ENCODE data around the gene APBA1. TPM values are rescaled to one million over a fixed set of nuclear protein-coding genes. Genes with fewer than 3 reads are reported as not detected.

Gene APBA1
- polyA plus RNA-seq, 3 donors, result 1.6 TPM; not detected in 2

- Histone ChIP-seq H2AFZ (ENCODE audit: insufficient read depth, low read depth, low read length, poor library complexity, severe bottlenecking) (no peak overlapping the region), H3K9me3 (replicated peaks in 1 of 2; ENCODE audit: control insufficient read depth in 1 of 2, insufficient read depth in 1 of 2, low read length in 2 of 2) (no peaks in the 10 kb centered on the region), H3K79me2 (ENCODE audit: insufficient read depth, low read length) (no peaks in the 10 kb centered on the region), H3K4me3 (replicated peaks in 1 of 3; ENCODE audit: low read depth in 2 of 3, low read length in 3 of 3) (no peak overlapping the region), H3K36me3 (replicated peaks in 1 of 2; ENCODE audit: control insufficient read depth in 1 of 2, insufficient read depth in 2 of 2, low read length in 2 of 2) (no peaks in the 10 kb centered on the region), H3K4me2 (replicated peaks; ENCODE audit: extremely low read depth, low read length, poor library complexity, severe bottlenecking) (no peak overlapping the region), H3K27ac (ENCODE audit: low read depth in 1 of 2, low read length in 2 of 2) (no peak overlapping the region), H4K20me1 (ENCODE audit: insufficient read depth, low read length) (no peaks in the 10 kb centered on the region), H3K27me3 (ENCODE audit: control insufficient read depth in 2 of 2, insufficient read depth in 2 of 2, low read length in 2 of 2) (no peaks in the 10 kb centered on the region), H3K9ac (ENCODE audit: insufficient read depth, low read length, poor library complexity, severe bottlenecking) (no peak overlapping the region), H3K4me1 (ENCODE audit: control insufficient read depth in 1 of 2, insufficient read depth in 2 of 2, low read length in 2 of 2) (no peaks in the 10 kb centered on the region)
- Mint-ChIP-seq H3K4me1 (no peaks in the 10 kb centered on the region), H3K4me3 (no peak overlapping the region), H3K9me3 (peaks cover 0 to 5% (median 2%) of the 10 kb centered on the region in 7 donors), H3K27ac (no peak overlapping the region), H3K36me3 (no peaks in the 10 kb centered on the region), H3K27me3 (ENCODE audit: low read depth in 3 of 3) (peaks cover 0 to 1% (median 0%) of the 10 kb centered on the region in 3 donors)
- DNase-seq, result no peak
- TF ChIP-seq, protein P1, sequence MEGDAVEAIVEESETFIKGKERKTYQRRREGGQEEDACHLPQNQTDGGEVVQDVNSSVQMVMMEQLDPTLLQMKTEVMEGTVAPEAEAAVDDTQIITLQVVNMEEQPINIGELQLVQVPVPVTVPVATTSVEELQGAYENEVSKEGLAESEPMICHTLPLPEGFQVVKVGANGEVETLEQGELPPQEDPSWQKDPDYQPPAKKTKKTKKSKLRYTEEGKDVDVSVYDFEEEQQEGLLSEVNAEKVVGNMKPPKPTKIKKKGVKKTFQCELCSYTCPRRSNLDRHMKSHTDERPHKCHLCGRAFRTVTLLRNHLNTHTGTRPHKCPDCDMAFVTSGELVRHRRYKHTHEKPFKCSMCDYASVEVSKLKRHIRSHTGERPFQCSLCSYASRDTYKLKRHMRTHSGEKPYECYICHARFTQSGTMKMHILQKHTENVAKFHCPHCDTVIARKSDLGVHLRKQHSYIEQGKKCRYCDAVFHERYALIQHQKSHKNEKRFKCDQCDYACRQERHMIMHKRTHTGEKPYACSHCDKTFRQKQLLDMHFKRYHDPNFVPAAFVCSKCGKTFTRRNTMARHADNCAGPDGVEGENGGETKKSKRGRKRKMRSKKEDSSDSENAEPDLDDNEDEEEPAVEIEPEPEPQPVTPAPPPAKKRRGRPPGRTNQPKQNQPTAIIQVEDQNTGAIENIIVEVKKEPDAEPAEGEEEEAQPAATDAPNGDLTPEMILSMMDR (IDR thresholded peaks at IDR 0.05), result no peak
- WGBS (ENCODE audit: insufficient coverage), result 100% methylated on average over 1 of the region's 3 CpGs
- intact Hi-C loops (cut with micrococcal nuclease), result no loop called here
Measured at GRCh38 chr9:69632768-69633167, 39.4 kb downstream of the APBA1 start.

DNA sequence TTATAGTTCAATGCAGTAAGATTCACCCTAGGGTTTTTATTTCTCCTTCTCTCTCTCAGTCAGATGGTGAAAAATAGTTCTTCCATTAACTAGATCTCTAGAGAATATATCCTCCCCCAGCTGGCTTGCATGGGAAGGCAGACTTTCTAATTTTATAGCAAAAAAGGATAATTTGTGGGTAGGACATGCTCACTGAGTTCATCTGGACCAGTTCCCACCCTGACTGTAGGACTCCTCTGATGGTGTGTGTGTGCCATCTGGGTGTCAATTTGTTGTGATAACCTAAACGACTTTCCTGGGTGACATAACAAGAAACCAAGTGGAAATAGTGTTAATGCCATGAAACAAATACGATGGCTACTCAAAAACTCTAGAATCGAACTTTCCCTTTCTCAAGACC lies 44.9 kb downstream of the APBA1 start:
- Mint-ChIP-seq H3K4me3 (no peak overlapping the region), H3K9me3 (peaks cover 0 to 3% (median 0%) of the 10 kb centered on the region in 7 donors), H3K27ac (no peak overlapping the region), H3K4me1 (no peaks in the 10 kb centered on the region), H3K27me3 (ENCODE audit: low read depth in 3 of 3) (peaks cover 0 to 1% (median 1%) of the 10 kb centered on the region in 3 donors), H3K36me3 (no peaks in the 10 kb centered on the region)
- intact Hi-C loops (cut with micrococcal nuclease), result no loop called here
- H2AFZ ChIP-seq (ENCODE audit: insufficient read depth, low read depth, low read length, poor library complexity, severe bottlenecking), result no peak overlapping the region
- no peaks in the 10 kb centered on the region for H3K4me1 ChIP-seq (ENCODE audit: control insufficient read depth in 1 of 2, insufficient read depth in 2 of 2, low read length in 2 of 2)
- DNase-seq, result no peak
- H3K4me2 ChIP-seq (replicated peaks; ENCODE audit: extremely low read depth, low read length, poor library complexity, severe bottlenecking), result no peak overlapping the region
- no peaks in the 10 kb centered on the region for H3K27me3 ChIP-seq (ENCODE audit: control insufficient read depth in 2 of 2, insufficient read depth in 2 of 2, low read length in 2 of 2)
- H3K79me2 ChIP-seq (ENCODE audit: insufficient read depth, low read length), result no peaks in the 10 kb centered on the region
- H3K9me3 ChIP-seq (replicated peaks in 1 of 2; ENCODE audit: control insufficient read depth in 1 of 2, insufficient read depth in 1 of 2, low read length in 2 of 2), result no peaks in the 10 kb centered on the region
- TF ChIP-seq, protein P1 (IDR thresholded peaks at IDR 0.05), result no peak
- H4K20me1 ChIP-seq (ENCODE audit: insufficient read depth, low read length), result no peaks in the 10 kb centered on the region
- WGBS (ENCODE audit: insufficient coverage), result 80% methylated on average over 1 of the region's 3 CpGs
- H3K9ac ChIP-seq (ENCODE audit: insufficient read depth, low read length, poor library complexity, severe bottlenecking), result no peak overlapping the region
- no peaks in the 10 kb centered on the region for H3K36me3 ChIP-seq (replicated peaks in 1 of 2; ENCODE audit: control insufficient read depth in 1 of 2, insufficient read depth in 2 of 2, low read length in 2 of 2)
- H3K27ac ChIP-seq (ENCODE audit: low read depth in 1 of 2, low read length in 2 of 2), result no peak overlapping the region
- H3K4me3 ChIP-seq (replicated peaks in 1 of 3; ENCODE audit: low read depth in 2 of 3, low read length in 3 of 3), result no peak overlapping the region
